ENCODE results near the gene PRKACA.
"Not testable (repeated sequence)": the region's sequence is repeated elsewhere in the genome, so short reads cannot be mapped to it uniquely, and the experiment has no call there.

PRKACA gene

GRCh38 chr19:14048443-14049153, 69.0 kb downstream of the PRKACA start:
- DNase-seq (ENCODE audit: low read depth in 2 of 2), result peak; percentile 47 to 67

- not testable (repeated sequence) for DNase-seq (ENCODE audit: low read depth in 2 of 2)
Observed at GRCh38 chr19:14047866-14048265, 69.7 kb downstream of the PRKACA start.

GRCh38 chr19:14042659-14043608, 74.6 kb downstream of the PRKACA start:
- DNase-seq (ENCODE audit: low read depth in 2 of 2), result not testable (repeated sequence)
